T47D (cell line): ENCODE measurements around the gene STMN3.

Experiments used
- DNase-seq, 2 experiments: peaks; one replicate each; pipeline versions ENCODE4 v3.0.0 to v3.0.0-alpha.2; 2011 to 2012; ENCODE audit warnings: low read depth in 1 of 2, low spot score in 1 of 2
- JUND ChIP-seq: IDR thresholded peaks from 2 replicates; pipeline ENCODE4 v1.6.1; 2012; ENCODE audit warnings: low read depth
- in situ Hi-C: cut with HindIII; loops from 2 replicates; pipeline ENCODE4 v1.10.0; 2016; ENCODE audit warnings: low sequenced_read_pairs, low pct_unique_long_range_greater_than_20kb

Gene STMN3

GRCh38 chr20:63592661-63593060 is 60.6 kb downstream of the STMN3 start:
- in situ Hi-C loops = no loop called here
- no peak for DNase-seq
- TF ChIP-seq JUND = no peak

GRCh38 chr20:63591786-63592355 is 61.4 kb downstream of the STMN3 start:
- TF ChIP-seq JUND = no peak
- no peak for DNase-seq
- in situ Hi-C loops = no loop called here

- TF ChIP-seq JUND = no peak
- DNase-seq = no peak
- in situ Hi-C loops = no loop called here
These were observed 62.1 kb downstream of the STMN3 start for GRCh38 chr20:63591147-63591533.

- no peak for DNase-seq
- no peak for TF ChIP-seq JUND
- in situ Hi-C loops = no loop called here
These were observed 62.7 kb downstream of the STMN3 start for GRCh38 chr20:63590218-63591146.
